Endothelial cell of umbilical vein (primary cell): ENCODE data around the gene LDLRAD4.

Experiments
- CTCF ChIP-seq, 2 donors: IDR thresholded peaks; 1 replicate in 1 of 2; 2 replicates in 1 of 2; pipeline ENCODE4 v1.5.1; 2011; ENCODE audit warnings: low read length in 2 of 2, mild to moderate bottlenecking in 2 of 2, moderate library complexity in 2 of 2, control low read depth in 1 of 2, inconsistent platforms in 1 of 2, low read depth in 1 of 2; ENCODE audit not compliant: insufficient read depth in 1 of 2; ENCODE audit errors: extremely low read depth in 1 of 2
- EZH2 ChIP-seq: IDR thresholded peaks from 2 replicates; pipeline ENCODE4 v1.6.1; 2012; ENCODE audit warnings: borderline replicate concordance, low read depth, mild to moderate bottlenecking, moderate library complexity, low read length, inconsistent platforms; ENCODE audit not compliant: severe bottlenecking
- JUN ChIP-seq: IDR thresholded peaks from 2 replicates; pipeline ENCODE4 v1.6.1; 2011; ENCODE audit warnings: borderline replicate concordance, low read depth; ENCODE audit not compliant: insufficient read length, insufficient read depth
- POLR2A ChIP-seq: IDR thresholded peaks from 2 replicates; pipeline ENCODE4 v1.6.1; 2012; ENCODE audit warnings: low read depth, mild to moderate bottlenecking, control low read depth, low read length
- POLR2AphosphoS5 ChIP-seq: IDR thresholded peaks from 2 replicates; pipeline ENCODE4 v1.6.1; 2012; ENCODE audit warnings: low read depth, mild to moderate bottlenecking, control low read depth, low read length, moderate library complexity; ENCODE audit not compliant: insufficient read depth

- TF ChIP-seq CTCF (IDR thresholded peaks at IDR 0.05; ENCODE audit: extremely low read depth in 1 of 2, insufficient read depth in 1 of 2, low read depth in 1 of 2, low read length in 2 of 2), result no peak
- no peak for TF ChIP-seq POLR2AphosphoS5
- TF ChIP-seq JUN, result no peak
- no peak for TF ChIP-seq EZH2
- TF ChIP-seq POLR2A, result no peak
These were observed 216.3 kb downstream of the LDLRAD4 start for GRCh38 chr18:13434854-13435253.
